ENCODE data around the gene ANLN. TPM values are rescaled to one million over a fixed set of nuclear protein-coding genes. Genes with fewer than 3 reads are reported as not detected.

The ANLN gene
- total RNA-seq, 1 donor from 2014 or later = 33.2 TPM

DNA sequence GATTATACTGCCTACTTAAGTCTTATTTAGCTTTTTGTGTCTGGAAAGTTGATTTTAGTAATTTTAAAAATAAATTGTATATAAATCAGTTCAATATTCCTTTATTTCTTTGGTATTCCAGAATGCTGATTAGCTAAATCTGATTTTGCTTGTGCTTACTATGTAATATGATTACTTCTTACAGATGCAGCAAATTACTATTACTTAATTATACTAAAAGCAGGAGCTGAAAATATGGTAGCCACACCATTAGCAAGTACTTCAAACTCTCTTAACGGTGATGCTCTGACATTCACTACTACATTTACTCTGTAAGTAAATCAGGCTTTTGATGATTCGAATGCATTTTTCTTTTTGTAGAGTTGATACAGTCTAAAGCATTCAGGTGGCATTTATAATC, 34.0 kb downstream of the ANLN start:
- H3K4me3 Mint-ChIP-seq (ENCODE audit: unreplicated experiment) = no peak overlapping the region
- DNase-seq (ENCODE audit: low spot score) = no peak
- no peaks in the 10 kb centered on the region for H3K9me3 Mint-ChIP-seq (ENCODE audit: low read depth)
- H3K4me1 Mint-ChIP-seq (ENCODE audit: low read depth) = no peaks in the 10 kb centered on the region
- TF ChIP-seq, protein P1, sequence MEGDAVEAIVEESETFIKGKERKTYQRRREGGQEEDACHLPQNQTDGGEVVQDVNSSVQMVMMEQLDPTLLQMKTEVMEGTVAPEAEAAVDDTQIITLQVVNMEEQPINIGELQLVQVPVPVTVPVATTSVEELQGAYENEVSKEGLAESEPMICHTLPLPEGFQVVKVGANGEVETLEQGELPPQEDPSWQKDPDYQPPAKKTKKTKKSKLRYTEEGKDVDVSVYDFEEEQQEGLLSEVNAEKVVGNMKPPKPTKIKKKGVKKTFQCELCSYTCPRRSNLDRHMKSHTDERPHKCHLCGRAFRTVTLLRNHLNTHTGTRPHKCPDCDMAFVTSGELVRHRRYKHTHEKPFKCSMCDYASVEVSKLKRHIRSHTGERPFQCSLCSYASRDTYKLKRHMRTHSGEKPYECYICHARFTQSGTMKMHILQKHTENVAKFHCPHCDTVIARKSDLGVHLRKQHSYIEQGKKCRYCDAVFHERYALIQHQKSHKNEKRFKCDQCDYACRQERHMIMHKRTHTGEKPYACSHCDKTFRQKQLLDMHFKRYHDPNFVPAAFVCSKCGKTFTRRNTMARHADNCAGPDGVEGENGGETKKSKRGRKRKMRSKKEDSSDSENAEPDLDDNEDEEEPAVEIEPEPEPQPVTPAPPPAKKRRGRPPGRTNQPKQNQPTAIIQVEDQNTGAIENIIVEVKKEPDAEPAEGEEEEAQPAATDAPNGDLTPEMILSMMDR (IDR thresholded peaks at IDR 0.05) = no peak
- no peak overlapping the region for H3K27ac Mint-ChIP-seq (ENCODE audit: unreplicated experiment)
- H3K27me3 Mint-ChIP-seq (ENCODE audit: low read depth) = no peaks in the 10 kb centered on the region
- H3K36me3 Mint-ChIP-seq (ENCODE audit: low read depth) = peaks cover 6% of the 10 kb centered on the region

DNA sequence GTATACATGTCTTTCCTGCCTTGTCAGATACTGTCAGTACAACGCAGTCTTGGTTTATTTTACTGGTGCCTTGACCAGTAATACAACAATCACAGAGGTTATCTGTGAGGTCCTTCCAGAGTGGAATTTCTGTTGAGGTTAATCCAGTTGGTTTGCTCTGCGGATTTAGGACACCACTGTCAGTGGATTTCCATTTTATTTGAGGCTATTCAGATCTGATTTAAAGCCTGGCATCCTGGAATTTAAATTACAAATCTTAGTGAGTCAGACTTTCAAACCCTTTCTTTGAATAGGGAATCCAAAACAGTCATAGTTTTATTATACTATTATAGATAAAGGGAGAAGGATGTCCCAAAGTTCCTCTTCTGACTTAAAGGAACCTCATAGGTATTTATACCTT, 40.5 kb downstream of the ANLN start:
- TF ChIP-seq, protein P1 (IDR thresholded peaks at IDR 0.05) = no peak
- Mint-ChIP-seq H3K4me1 (ENCODE audit: low read depth) (no peaks in the 10 kb centered on the region), H3K4me3 (ENCODE audit: unreplicated experiment) (no peak overlapping the region), H3K36me3 (ENCODE audit: low read depth) (peaks cover 15% of the 10 kb centered on the region), H3K27ac (ENCODE audit: unreplicated experiment) (no peak overlapping the region), H3K27me3 (ENCODE audit: low read depth) (no peaks in the 10 kb centered on the region), H3K9me3 (ENCODE audit: low read depth) (peaks cover 6% of the 10 kb centered on the region)
- no peak for DNase-seq (ENCODE audit: low spot score)

DNA sequence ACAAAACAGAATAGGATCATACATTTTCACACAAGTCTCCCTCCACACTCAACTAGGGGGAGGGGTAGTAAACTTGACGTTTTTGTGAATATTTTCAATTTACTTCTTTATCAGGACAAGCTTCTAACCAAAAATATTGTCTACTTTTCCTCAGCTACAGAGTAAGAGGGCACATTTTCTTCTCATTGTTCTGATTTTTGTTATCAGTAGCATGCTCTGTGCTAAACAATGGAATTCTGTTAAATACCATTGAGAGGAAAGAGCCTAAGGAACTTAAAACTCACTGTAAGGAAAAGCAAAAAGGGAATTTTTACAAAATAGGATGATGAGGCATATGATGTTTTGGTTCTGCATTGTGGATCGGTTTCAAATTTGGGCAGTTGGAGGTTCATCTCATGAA, 41.2 kb downstream of the ANLN start:
- Mint-ChIP-seq H3K36me3 (ENCODE audit: low read depth) (peaks cover 15% of the 10 kb centered on the region), H3K27me3 (ENCODE audit: low read depth) (no peaks in the 10 kb centered on the region), H3K9me3 (ENCODE audit: low read depth) (peaks cover 6% of the 10 kb centered on the region), H3K4me1 (ENCODE audit: low read depth) (no peaks in the 10 kb centered on the region), H3K27ac (ENCODE audit: unreplicated experiment) (no peak overlapping the region), H3K4me3 (ENCODE audit: unreplicated experiment) (no peak overlapping the region)
- DNase-seq (ENCODE audit: low spot score) = no peak
- TF ChIP-seq, protein P1 (IDR thresholded peaks at IDR 0.05) = no peak

DNA sequence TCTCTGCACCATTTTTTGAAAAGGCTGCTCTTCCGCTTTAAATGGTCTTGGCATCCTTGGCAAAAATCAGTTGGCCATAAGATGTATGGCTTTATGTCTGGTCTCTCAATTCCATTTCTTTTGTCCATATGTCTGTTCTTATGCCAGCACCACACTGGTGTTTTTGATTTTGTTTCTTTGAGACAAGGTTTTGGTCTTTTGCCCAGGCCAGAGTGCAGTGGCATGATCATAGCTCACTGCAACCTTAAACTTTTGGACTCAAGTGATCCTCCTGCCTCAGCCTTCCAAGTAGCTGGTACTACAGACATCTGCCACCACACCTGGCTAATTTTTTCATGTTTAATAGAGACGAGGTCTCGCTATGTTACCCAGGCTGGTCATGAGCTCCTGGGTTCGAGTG, 48.5 kb downstream of the ANLN start:
- TF ChIP-seq, protein P1 (IDR thresholded peaks at IDR 0.05) = no peak
- Mint-ChIP-seq H3K4me1 (ENCODE audit: low read depth) (peaks cover 4% of the 10 kb centered on the region), H3K27me3 (ENCODE audit: low read depth) (no peaks in the 10 kb centered on the region), H3K4me3 (ENCODE audit: unreplicated experiment) (no peak overlapping the region), H3K36me3 (ENCODE audit: low read depth) (peaks cover 6% of the 10 kb centered on the region), H3K9me3 (ENCODE audit: low read depth) (no peaks in the 10 kb centered on the region), H3K27ac (ENCODE audit: unreplicated experiment) (no peak overlapping the region)
- no peak for DNase-seq (ENCODE audit: low spot score)

DNA sequence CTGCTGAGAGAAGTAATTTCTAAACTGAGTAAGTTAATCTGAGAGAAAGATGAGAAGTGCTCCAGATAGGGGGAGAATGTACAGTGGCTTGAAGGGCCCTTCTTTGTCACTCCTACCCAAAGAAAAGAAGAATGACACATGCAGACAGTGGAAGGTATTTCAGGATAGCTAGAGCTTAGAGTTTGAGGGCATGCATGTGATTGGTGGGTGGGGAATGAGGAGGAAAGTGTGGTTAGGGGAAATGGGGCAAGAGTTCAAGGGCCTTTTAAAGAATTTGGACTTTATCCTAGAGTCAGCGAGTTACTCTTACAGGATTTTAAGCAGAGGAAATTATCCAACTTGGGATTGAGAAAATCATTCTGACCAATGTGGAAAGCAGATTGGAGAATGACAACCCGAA, 50.0 kb downstream of the ANLN start:
- no peaks in the 10 kb centered on the region for H3K27me3 Mint-ChIP-seq (ENCODE audit: low read depth)
- H3K9me3 Mint-ChIP-seq (ENCODE audit: low read depth) = no peaks in the 10 kb centered on the region
- no peak for DNase-seq (ENCODE audit: low spot score)
- no peak overlapping the region for H3K4me3 Mint-ChIP-seq (ENCODE audit: unreplicated experiment)
- H3K27ac Mint-ChIP-seq (ENCODE audit: unreplicated experiment) = no peak overlapping the region
- peaks cover 2% of the 10 kb centered on the region for H3K36me3 Mint-ChIP-seq (ENCODE audit: low read depth)
- peaks cover 4% of the 10 kb centered on the region for H3K4me1 Mint-ChIP-seq (ENCODE audit: low read depth)
- TF ChIP-seq, protein P1 (IDR thresholded peaks at IDR 0.05) = no peak

Measured in chondrocyte (in vitro differentiated cells).